Dorsolateral prefrontal cortex (tissue), 118 donors: ENCODE measurements around the gene STRIP1. TPM values are rescaled to one million over a fixed set of nuclear protein-coding genes. Genes with fewer than 3 reads are reported as not detected.

Experiments
- total RNA-seq, 120 experiments: library from RNA; stranded (reverse); gene quantifications; one replicate each; pipeline versions ENCODE4 v1.2.3 to v1.2.4, GENCODE V29; 2022

Gene STRIP1
- total RNA-seq, 120 experiments from 2014 or later = 45.9 to 78.9 (median 61.2) TPM

Other genes starting within 250 kb of the STRIP1 start
- 10 to 100 TPM in 117 of 120 experiments, 1 to 10 TPM in 3; 8.9 to 51.5 (median 20.8) TPM for gene CSF1, start 123.8 kb upstream of the STRIP1 start, total RNA-seq
- 100 to 1,000 TPM; 172 to 665 (median 292) TPM for gene AHCYL1, start 49.9 kb upstream of the STRIP1 start, total RNA-seq
- gene ALX3, start 36.0 kb downstream of the STRIP1 start, total RNA-seq = 1 to 10 TPM in 33 of 120 experiments, under 1 TPM in 66, not detected in 21; 0.25 to 5.1 (median 0.78) TPM
- gene UBL4B, start 77.8 kb downstream of the STRIP1 start, total RNA-seq = 1 to 10 TPM in 31 of 120 experiments, under 1 TPM in 53, not detected in 36; 0.28 to 5.6 (median 0.70) TPM
- 100 to 1,000 TPM in 89 of 120 experiments, 10 to 100 TPM in 31; 37.5 to 182 (median 122) TPM for gene SLC6A17, start 115.9 kb downstream of the STRIP1 start, total RNA-seq
- 10 to 100 TPM; 16.2 to 73.4 (median 46.6) TPM for gene KCNC4, start 175.7 kb downstream of the STRIP1 start, total RNA-seq